ENCODE data around the gene SLC22A13.

SLC22A13 gene

GRCh38 chr3:38266810-38267209, 1.2 kb downstream of the SLC22A13 start:
- H3K36me3 ChIP-seq (ENCODE audit: insufficient read depth, low read depth, low read length): no peaks in the 10 kb centered on the region
- no peak overlapping the region for H3K9ac ChIP-seq (ENCODE audit: low read depth, low read length)
- H3K4me1 ChIP-seq (ENCODE audit: insufficient read depth, low read length): peaks cover 15% of the 10 kb centered on the region
- H3K27ac ChIP-seq (ENCODE audit: low read length): no peak overlapping the region
- H3K27me3 ChIP-seq (ENCODE audit: insufficient read depth, low read length): no peaks in the 10 kb centered on the region
- H3K9me3 ChIP-seq (ENCODE audit: insufficient read depth, low read depth, low read length): no peaks in the 10 kb centered on the region
- no peak overlapping the region for H3K4me3 ChIP-seq (ENCODE audit: low read length)

- Histone ChIP-seq H3K4me3 (ENCODE audit: low read length) (no peak overlapping the region), H3K36me3 (ENCODE audit: insufficient read depth, low read depth, low read length) (no peaks in the 10 kb centered on the region), H3K27me3 (ENCODE audit: insufficient read depth, low read length) (no peaks in the 10 kb centered on the region), H3K4me1 (ENCODE audit: insufficient read depth, low read length) (peaks cover 15% of the 10 kb centered on the region), H3K9ac (ENCODE audit: low read depth, low read length) (no peak overlapping the region), H3K27ac (ENCODE audit: low read length) (no peak overlapping the region), H3K9me3 (ENCODE audit: insufficient read depth, low read depth, low read length) (no peaks in the 10 kb centered on the region)
Observed at GRCh38 chr3:38267662-38268061, 2.0 kb downstream of the SLC22A13 start.

GRCh38 chr3:38268087-38268486, 2.5 kb downstream of the SLC22A13 start:
- no peak overlapping the region for H3K4me3 ChIP-seq (ENCODE audit: low read length)
- no peaks in the 10 kb centered on the region for H3K9me3 ChIP-seq (ENCODE audit: insufficient read depth, low read depth, low read length)
- no peaks in the 10 kb centered on the region for H3K27me3 ChIP-seq (ENCODE audit: insufficient read depth, low read length)
- peaks cover 15% of the 10 kb centered on the region for H3K4me1 ChIP-seq (ENCODE audit: insufficient read depth, low read length)
- H3K27ac ChIP-seq (ENCODE audit: low read length): no peak overlapping the region
- no peaks in the 10 kb centered on the region for H3K36me3 ChIP-seq (ENCODE audit: insufficient read depth, low read depth, low read length)
- H3K9ac ChIP-seq (ENCODE audit: low read depth, low read length): no peak overlapping the region

- Histone ChIP-seq H3K9ac (ENCODE audit: low read depth, low read length) (no peak overlapping the region), H3K27ac (ENCODE audit: low read length) (no peak overlapping the region), H3K36me3 (ENCODE audit: insufficient read depth, low read depth, low read length) (no peaks in the 10 kb centered on the region), H3K4me3 (ENCODE audit: low read length) (no peak overlapping the region), H3K4me1 (ENCODE audit: insufficient read depth, low read length) (peaks cover 15% of the 10 kb centered on the region), H3K9me3 (ENCODE audit: insufficient read depth, low read depth, low read length) (no peaks in the 10 kb centered on the region), H3K27me3 (ENCODE audit: insufficient read depth, low read length) (no peaks in the 10 kb centered on the region)
Observed at GRCh38 chr3:38268522-38268921, 2.9 kb downstream of the SLC22A13 start.

- H3K27ac ChIP-seq (ENCODE audit: low read length): no peak overlapping the region
- no peaks in the 10 kb centered on the region for H3K27me3 ChIP-seq (ENCODE audit: insufficient read depth, low read length)
- H3K36me3 ChIP-seq (ENCODE audit: insufficient read depth, low read depth, low read length): no peaks in the 10 kb centered on the region
- H3K9me3 ChIP-seq (ENCODE audit: insufficient read depth, low read depth, low read length): no peaks in the 10 kb centered on the region
- no peak overlapping the region for H3K9ac ChIP-seq (ENCODE audit: low read depth, low read length)
- no peak overlapping the region for H3K4me3 ChIP-seq (ENCODE audit: low read length)
- H3K4me1 ChIP-seq (ENCODE audit: insufficient read depth, low read length): peaks cover 8% of the 10 kb centered on the region; the same call in 1 of the 2 replicates
Observed at GRCh38 chr3:38270606-38271005, 5.0 kb downstream of the SLC22A13 start.

- no peak overlapping the region for H3K4me3 ChIP-seq (ENCODE audit: low read length)
- H3K27ac ChIP-seq (ENCODE audit: low read length): no peak overlapping the region
- H3K36me3 ChIP-seq (ENCODE audit: insufficient read depth, low read depth, low read length): no peaks in the 10 kb centered on the region
- no peaks in the 10 kb centered on the region for H3K27me3 ChIP-seq (ENCODE audit: insufficient read depth, low read length)
- peaks cover 8% of the 10 kb centered on the region; the same call in 1 of the 2 replicates for H3K4me1 ChIP-seq (ENCODE audit: insufficient read depth, low read length)
- H3K9me3 ChIP-seq (ENCODE audit: insufficient read depth, low read depth, low read length): no peaks in the 10 kb centered on the region
- no peak overlapping the region for H3K9ac ChIP-seq (ENCODE audit: low read depth, low read length)
Observed at GRCh38 chr3:38271553-38271952, 5.9 kb downstream of the SLC22A13 start.

GRCh38 chr3:38274864-38275649, 9.4 kb downstream of the SLC22A13 start:
- H3K27ac ChIP-seq (ENCODE audit: low read length): no peak overlapping the region
- H3K36me3 ChIP-seq (ENCODE audit: insufficient read depth, low read depth, low read length): no peaks in the 10 kb centered on the region
- no peaks in the 10 kb centered on the region for H3K27me3 ChIP-seq (ENCODE audit: insufficient read depth, low read length)
- H3K9ac ChIP-seq (ENCODE audit: low read depth, low read length): no peak overlapping the region
- no peaks in the 10 kb centered on the region for H3K9me3 ChIP-seq (ENCODE audit: insufficient read depth, low read depth, low read length)
- H3K4me1 ChIP-seq (ENCODE audit: insufficient read depth, low read length): no peaks in the 10 kb centered on the region
- H3K4me3 ChIP-seq (ENCODE audit: low read length): no peak overlapping the region

- Histone ChIP-seq H3K27me3 (ENCODE audit: insufficient read depth, low read length) (no peaks in the 10 kb centered on the region), H3K27ac (ENCODE audit: low read length) (no peak overlapping the region), H3K4me1 (ENCODE audit: insufficient read depth, low read length) (no peaks in the 10 kb centered on the region)
Observed at GRCh38 chr3:38275658-38276057, 10.0 kb downstream of the SLC22A13 start.

GRCh38 chr3:38276081-38276916, 10.7 kb downstream of the SLC22A13 start:
- H3K9ac ChIP-seq (ENCODE audit: low read depth, low read length): no peak overlapping the region
- H3K4me1 ChIP-seq (ENCODE audit: insufficient read depth, low read length): no peaks in the 10 kb centered on the region
- no peak overlapping the region for H3K27ac ChIP-seq (ENCODE audit: low read length)
- no peak overlapping the region for H3K4me3 ChIP-seq (ENCODE audit: low read length)
- no peaks in the 10 kb centered on the region for H3K36me3 ChIP-seq (ENCODE audit: insufficient read depth, low read depth, low read length)
- no peaks in the 10 kb centered on the region for H3K9me3 ChIP-seq (ENCODE audit: insufficient read depth, low read depth, low read length)
- H3K27me3 ChIP-seq (ENCODE audit: insufficient read depth, low read length): no peaks in the 10 kb centered on the region

More at GRCh38 chr3:38275658-38276057, 10.0 kb downstream of the SLC22A13 start:
- no peak overlapping the region for H3K4me3 ChIP-seq (ENCODE audit: low read length)
- no peaks in the 10 kb centered on the region for H3K9me3 ChIP-seq (ENCODE audit: insufficient read depth, low read depth, low read length)
- H3K9ac ChIP-seq (ENCODE audit: low read depth, low read length): no peak overlapping the region
- no peaks in the 10 kb centered on the region for H3K36me3 ChIP-seq (ENCODE audit: insufficient read depth, low read depth, low read length)

- H3K36me3 ChIP-seq (ENCODE audit: insufficient read depth, low read depth, low read length): no peaks in the 10 kb centered on the region
- no peak overlapping the region for H3K9ac ChIP-seq (ENCODE audit: low read depth, low read length)
- H3K4me3 ChIP-seq (ENCODE audit: low read length): no peak overlapping the region
- no peaks in the 10 kb centered on the region for H3K9me3 ChIP-seq (ENCODE audit: insufficient read depth, low read depth, low read length)
- no peak overlapping the region for H3K27ac ChIP-seq (ENCODE audit: low read length)
- H3K27me3 ChIP-seq (ENCODE audit: insufficient read depth, low read length): no peaks in the 10 kb centered on the region
- no peaks in the 10 kb centered on the region for H3K4me1 ChIP-seq (ENCODE audit: insufficient read depth, low read length)
Observed at GRCh38 chr3:38276917-38277630, 11.5 kb downstream of the SLC22A13 start.

- no peak overlapping the region for H3K27ac ChIP-seq (ENCODE audit: low read length)
- H3K4me3 ChIP-seq (ENCODE audit: low read length): no peak overlapping the region
- H3K36me3 ChIP-seq (ENCODE audit: insufficient read depth, low read depth, low read length): no peaks in the 10 kb centered on the region
- H3K9me3 ChIP-seq (ENCODE audit: insufficient read depth, low read depth, low read length): no peaks in the 10 kb centered on the region
- no peaks in the 10 kb centered on the region for H3K27me3 ChIP-seq (ENCODE audit: insufficient read depth, low read length)
- H3K9ac ChIP-seq (ENCODE audit: low read depth, low read length): no peak overlapping the region
- no peaks in the 10 kb centered on the region for H3K4me1 ChIP-seq (ENCODE audit: insufficient read depth, low read length)
Observed at GRCh38 chr3:38278841-38279240, 13.2 kb downstream of the SLC22A13 start.
